OCI-LY3 (cell line): ENCODE data around the gene ZSWIM7.

Source experiments
- H2AFZ ChIP-seq: fragments of 200-600, 300-600 bp; shearing (Covaris generic); 2 replicates; pipeline ENCODE4 v1.6.0; 2014; ENCODE audit warnings: antibody characterized with exemption, low read depth, low read length
- H3K27ac ChIP-seq: fragments of 200-600, 300-600 bp; sonication (generic); 2 replicates; pipeline ENCODE4 v1.5.1; 2014; ENCODE audit warnings: mild to moderate bottlenecking, low read length, moderate library complexity, mixed read lengths
- H3K27me3 ChIP-seq: fragments of 200-600, 300-600 bp; sonication (generic); 2 replicates; pipeline ENCODE4 v1.6.1; 2014; ENCODE audit warnings: low read depth, low read length, mixed read lengths
- H3K36me3 ChIP-seq: fragments of 200-600, 300-600 bp; sonication (generic); replicated peaks from 2 replicates; pipeline ENCODE3; 2014; ENCODE audit warnings: low read depth, low read length, mixed read lengths
- H3K4me1 ChIP-seq: fragments of 300-600, 200-600 bp; sonication (generic); 2 replicates; pipeline ENCODE4 v1.6.1; 2014; ENCODE audit warnings: low read length, mixed read lengths
- H3K4me2 ChIP-seq: fragments of 200-600, 300-600 bp; sonication (generic); 2 replicates; pipeline ENCODE4 v1.6.1; 2014; ENCODE audit warnings: low read length, mixed read lengths
- H3K4me3 ChIP-seq: fragments of 300-600, 200-600 bp; sonication (generic); 2 replicates; pipeline ENCODE4 v1.5.1; 2014; ENCODE audit warnings: antibody characterized with exemption, mild to moderate bottlenecking, low read length, moderate library complexity
- H3K79me2 ChIP-seq: fragments of 300-600, 200-600 bp; shearing (Covaris generic); 2 replicates; pipeline ENCODE4 v1.6.1; 2014; ENCODE audit warnings: mild to moderate bottlenecking, low read length, mixed read lengths
- H3K9ac ChIP-seq: fragments of 300-600, 200-600 bp; shearing (Covaris generic); 2 replicates; pipeline ENCODE4 v1.6.0; 2014; ENCODE audit warnings: mild to moderate bottlenecking, low read length, moderate library complexity
- H3K9me3 ChIP-seq: fragments of 200-600, 300-600 bp; shearing (Covaris generic); 2 replicates; pipeline ENCODE4 v1.6.1; 2014; ENCODE audit warnings: low read length, mixed read lengths; ENCODE audit not compliant: insufficient read depth
- H4K20me1 ChIP-seq: fragments of 200-600, 300-600 bp; sonication (generic); 2 replicates; pipeline ENCODE4 v1.6.1; 2016; ENCODE audit warnings: low read length, mixed read lengths; ENCODE audit not compliant: insufficient read depth
- EZH2phosphoT487 ChIP-seq: fragments of 200-600 bp; shearing (Covaris generic); IDR thresholded peaks from 2 replicates; pipeline ENCODE4 v1.6.1; 2018; ENCODE audit warnings: antibody characterized with exemption, mixed run types, low read depth
- TF ChIP-seq, protein P1 (sequence below): fragments of 200-600, 300-600 bp; sonication (generic); IDR thresholded peaks from 2 replicates; pipeline ENCODE4 v1.5.1; 2014; ENCODE audit warnings: antibody characterized with exemption, low read length, low read depth

The ZSWIM7 gene

DNA sequence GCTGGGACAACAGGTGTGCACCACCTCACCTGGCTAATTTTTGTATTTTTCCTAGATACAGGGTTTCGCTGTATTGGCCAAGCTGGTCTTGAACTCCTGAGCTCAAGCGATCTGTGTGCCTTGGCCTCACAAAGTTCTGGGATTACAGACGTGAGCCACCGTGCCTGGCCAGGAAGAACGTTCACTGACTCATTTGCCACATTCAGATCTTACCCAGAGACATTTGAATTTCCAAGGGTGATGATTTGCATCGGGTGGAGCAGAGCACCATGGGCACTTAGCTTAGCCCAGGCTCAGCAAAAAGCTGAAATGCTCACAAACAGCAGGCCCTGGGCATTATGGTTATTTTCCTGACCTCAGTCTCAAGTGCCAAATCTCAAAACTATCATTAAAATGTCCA, 69.1 kb downstream of the ZSWIM7 start:
- no peaks in the 10 kb centered on the region for H3K9me3 ChIP-seq
- no peak overlapping the region for H3K4me3 ChIP-seq
- H3K79me2 ChIP-seq, result no peaks in the 10 kb centered on the region
- no peak overlapping the region for H3K27ac ChIP-seq
- no peak overlapping the region for H3K4me2 ChIP-seq
- TF ChIP-seq EZH2phosphoT487, result no peak
- TF ChIP-seq, protein P1, sequence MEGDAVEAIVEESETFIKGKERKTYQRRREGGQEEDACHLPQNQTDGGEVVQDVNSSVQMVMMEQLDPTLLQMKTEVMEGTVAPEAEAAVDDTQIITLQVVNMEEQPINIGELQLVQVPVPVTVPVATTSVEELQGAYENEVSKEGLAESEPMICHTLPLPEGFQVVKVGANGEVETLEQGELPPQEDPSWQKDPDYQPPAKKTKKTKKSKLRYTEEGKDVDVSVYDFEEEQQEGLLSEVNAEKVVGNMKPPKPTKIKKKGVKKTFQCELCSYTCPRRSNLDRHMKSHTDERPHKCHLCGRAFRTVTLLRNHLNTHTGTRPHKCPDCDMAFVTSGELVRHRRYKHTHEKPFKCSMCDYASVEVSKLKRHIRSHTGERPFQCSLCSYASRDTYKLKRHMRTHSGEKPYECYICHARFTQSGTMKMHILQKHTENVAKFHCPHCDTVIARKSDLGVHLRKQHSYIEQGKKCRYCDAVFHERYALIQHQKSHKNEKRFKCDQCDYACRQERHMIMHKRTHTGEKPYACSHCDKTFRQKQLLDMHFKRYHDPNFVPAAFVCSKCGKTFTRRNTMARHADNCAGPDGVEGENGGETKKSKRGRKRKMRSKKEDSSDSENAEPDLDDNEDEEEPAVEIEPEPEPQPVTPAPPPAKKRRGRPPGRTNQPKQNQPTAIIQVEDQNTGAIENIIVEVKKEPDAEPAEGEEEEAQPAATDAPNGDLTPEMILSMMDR, result no peak
- peaks cover 9% of the 10 kb centered on the region for H3K4me1 ChIP-seq
- no peaks in the 10 kb centered on the region for H4K20me1 ChIP-seq
- no peak overlapping the region for H3K9ac ChIP-seq
- H3K27me3 ChIP-seq, result peaks cover 22% of the 10 kb centered on the region
- no peak overlapping the region for H2AFZ ChIP-seq
- H3K36me3 ChIP-seq, result no peaks in the 10 kb centered on the region

DNA sequence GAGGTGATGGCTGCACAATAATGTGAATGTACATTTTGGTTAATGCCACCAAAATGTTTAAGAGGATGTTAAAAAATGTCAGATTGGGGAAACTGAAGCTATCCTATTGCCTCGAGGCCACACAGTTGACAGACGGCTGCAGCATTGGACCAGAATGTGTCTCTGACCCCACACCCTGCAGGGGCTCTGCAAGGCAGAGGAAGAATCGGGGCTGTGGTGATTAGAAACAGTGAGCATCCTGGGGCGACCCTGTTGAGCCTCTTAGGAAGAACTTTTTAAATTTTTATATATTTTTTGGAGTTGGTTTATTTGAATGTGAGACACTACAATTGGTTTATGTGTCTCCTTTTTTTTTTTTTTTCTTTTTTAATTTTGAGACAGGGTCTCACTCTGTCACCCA, 69.6 kb downstream of the ZSWIM7 start:
- Histone ChIP-seq H3K4me3 (no peak overlapping the region), H4K20me1 (no peaks in the 10 kb centered on the region), H2AFZ (no peak overlapping the region), H3K9me3 (no peaks in the 10 kb centered on the region), H3K79me2 (no peaks in the 10 kb centered on the region), H3K4me2 (no peak overlapping the region), H3K36me3 (no peaks in the 10 kb centered on the region), H3K27me3 (peaks cover 18% of the 10 kb centered on the region), H3K9ac (no peak overlapping the region), H3K4me1 (peaks cover 9% of the 10 kb centered on the region), H3K27ac (no peak overlapping the region)
- TF ChIP-seq, protein P1, result no peak
- TF ChIP-seq EZH2phosphoT487, result no peak

DNA sequence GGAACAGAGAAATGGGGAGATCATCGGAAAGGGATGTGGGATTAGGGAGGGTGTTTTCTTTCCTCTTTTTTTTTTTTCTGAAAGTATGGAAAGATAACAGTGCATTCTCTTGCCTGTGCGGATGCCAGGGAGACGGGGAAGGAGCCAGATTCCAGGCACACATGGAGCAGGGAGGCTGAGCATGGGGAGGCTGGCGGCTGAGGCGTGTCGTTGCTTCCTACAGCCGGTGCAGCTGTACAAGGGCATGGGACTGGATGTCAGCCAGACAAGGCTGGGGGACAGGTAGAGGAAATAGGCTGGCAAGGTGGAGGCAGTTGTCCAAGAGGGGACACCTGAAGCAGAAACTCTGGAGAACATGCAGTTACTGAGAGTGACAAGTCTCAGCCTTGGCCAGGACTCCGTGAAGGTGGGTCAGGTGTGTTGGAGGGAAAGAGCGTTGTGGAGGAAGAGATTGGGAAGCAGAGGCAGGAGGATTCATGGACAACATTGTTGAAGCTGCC, 71.2 kb downstream of the ZSWIM7 start:
- H3K27me3 ChIP-seq, result peaks cover 18% of the 10 kb centered on the region
- 0 out of 2 replicates have a peak overlapping the region, but pooled peaks have one; percentile 15 for H3K4me3 ChIP-seq
- H3K4me1 ChIP-seq, result peaks cover 9% of the 10 kb centered on the region
- H3K36me3 ChIP-seq, result no peaks in the 10 kb centered on the region
- no peaks in the 10 kb centered on the region for H4K20me1 ChIP-seq
- H2AFZ ChIP-seq, result no peak overlapping the region
- TF ChIP-seq, protein P1, result no peak
- no peak for TF ChIP-seq EZH2phosphoT487
- no peak overlapping the region for H3K27ac ChIP-seq
- no peaks in the 10 kb centered on the region for H3K79me2 ChIP-seq
- H3K9me3 ChIP-seq, result no peaks in the 10 kb centered on the region
- H3K4me2 ChIP-seq, result peak overlapping the region; percentile 50
- H3K9ac ChIP-seq, result no peak overlapping the region
